ENCODE results near the gene WFS1.

- TF ChIP-seq CTCF (IDR thresholded peaks at IDR 0.05) (no peak), POLR2A (IDR thresholded peaks at IDR 0.05) (no peak), EP300 (IDR thresholded peaks at IDR 0.05) (no peak), POLR2AphosphoS5 (IDR thresholded peaks at IDR 0.05) (no peak)
These were observed 81.0 kb downstream of the WFS1 start for GRCh38 chr4:6350646-6351045.

All from upper lobe of left lung (tissue), 4 donors.